K562 (cell line): Measurements from ENCODE around the gene MAZ. TPM values are rescaled to one million over a fixed set of nuclear protein-coding genes. Genes with fewer than 3 reads are reported as not detected.

Experiments used
- BRD9 ChIP-seq: fragments of 450-650 bp; IDR thresholded peaks from 2 replicates; pipeline ENCODE4 v1.6.1; 2018; ENCODE audit warnings: low read depth; ENCODE audit not compliant: partially characterized antibody
- CREM ChIP-seq: IDR thresholded peaks from 2 replicates; pipeline ENCODE4 v1.6.1; 2014; ENCODE audit warnings: antibody characterized with exemption, low read depth
- ELF4 ChIP-seq: fragments of 450-650 bp; formaldehyde crosslinking; IDR thresholded peaks from 2 replicates; pipeline ENCODE4 v1.4.0; 2022; ENCODE audit warnings: missing genetic modification characterization
- HDAC6 ChIP-seq: IDR thresholded peaks from 2 replicates; pipeline ENCODE4 v1.6.1; 2012; ENCODE audit warnings: low read depth, mild to moderate bottlenecking, control low read depth, inconsistent platforms, low read length, moderate library complexity
- HDGF ChIP-seq: fragments of 450-650 bp; IDR thresholded peaks from 2 replicates; pipeline ENCODE4 v1.6.1; 2016
- HEY1 ChIP-seq: fragments of 250-450 bp; sonication (Bioruptor Pico); IDR thresholded peaks from 2 replicates; pipeline ENCODE4 v1.5.0; 2020; ENCODE audit warnings: mild to moderate bottlenecking, moderate library complexity, borderline replicate concordance
- HIVEP1 ChIP-seq: fragments of 250-450 bp; sonication (Bioruptor Pico); IDR thresholded peaks from 2 replicates; pipeline ENCODE4 v1.4.0; 2020; ENCODE audit warnings: mild to moderate bottlenecking
- KLF10 ChIP-seq: fragments of 250-450 bp; sonication (Bioruptor Pico); IDR thresholded peaks from 2 replicates; pipeline ENCODE4 v1.6.1; 2021; ENCODE audit warnings: matching md5 sums
- MTA2 ChIP-seq: fragments of 450-650 bp; IDR thresholded peaks from 2 replicates; pipeline ENCODE4 v1.6.1; 2016; ENCODE audit warnings: low read depth
- MYC ChIP-seq, 2 experiments: fragments of 250-450 bp in 1 of 2; sonication (Bioruptor Pico) in 1 of 2; IDR thresholded peaks; 2 replicates each; pipeline versions ENCODE4 v1.5.1 to v1.6.1; 2012 to 2021; ENCODE audit warnings: low read depth in 2 of 2, borderline replicate concordance in 1 of 2, improper control_type of control experiment in 1 of 2, low read length in 1 of 2, mild to moderate bottlenecking in 1 of 2, moderate library complexity in 1 of 2
- RBM25 ChIP-seq: fragments of 200-400 bp; formaldehyde crosslinking; IDR thresholded peaks from 2 replicates; pipeline ENCODE4 v1.6.1; 2018; ENCODE audit warnings: low read length, low read depth, moderate library complexity; ENCODE audit not compliant: severe bottlenecking
- RBM39 ChIP-seq: fragments of 200-400 bp; formaldehyde crosslinking; optimal IDR thresholded peaks from 2 replicates; pipeline ENCODE3; 2018; ENCODE audit warnings: low read depth, low read length
- SIN3B ChIP-seq: fragments of 450-650 bp; IDR thresholded peaks from 2 replicates; pipeline ENCODE4 v1.6.1; 2017; ENCODE audit warnings: low read depth, mild to moderate bottlenecking, moderate library complexity
- ZNF174 ChIP-seq: fragments of 250-450 bp; sonication (Bioruptor Pico); IDR thresholded peaks from 2 replicates; pipeline ENCODE4 v1.4.0; 2020; ENCODE audit warnings: mild to moderate bottlenecking
- ZNF311 ChIP-seq: fragments of 250-450 bp; sonication (Bioruptor Pico); IDR thresholded peaks from 2 replicates; pipeline ENCODE4 v1.4.0; 2020; ENCODE audit warnings: mild to moderate bottlenecking, moderate library complexity
- ZNF57 ChIP-seq: fragments of 450-650 bp; formaldehyde crosslinking; IDR thresholded peaks from 2 replicates; pipeline ENCODE4 v1.4.0; 2020; ENCODE audit warnings: mild to moderate bottlenecking, moderate library complexity
- polyA plus RNA-seq, 8 experiments: library from polyadenylated mRNA; depleted of rRNA in 4 of 8; stranded (reverse) in 5 of 8; unstranded in 3 of 8; fragments of >200 nt; fragmentation: Nextera tagmentation in 2 of 8; fragmentation: Illumina TruSeq in 1 of 8; extraction: Ambion mirVana in 2 of 8; extraction: Trizol in 1 of 8; gene quantifications; 2 replicates each; pipeline versions ENCODE4 v1.2.1 to v1.2.3, GENCODE V29; 2011 to 2014; ENCODE audit warnings: inconsistent platforms in 1 of 8, missing spikeins in 1 of 8
- total RNA-seq, 7 experiments: library from RNA; depleted of rRNA in 6 of 7; stranded (reverse); fragments of >200 nt in 6 of 7; fragmentation: Illumina TruSeq in 2 of 7; extraction: Trizol in 2 of 7; gene quantifications; 2 replicates each; pipeline versions ENCODE4 v1.2.1 to v1.2.3, GENCODE V29; 2011 to 2021; ENCODE audit warnings: low replicate concordance in 1 of 7
- TF ChIP-seq, protein P1 (sequence below): fragments of 250-450 bp; sonication (Bioruptor Pico); IDR thresholded peaks from 2 replicates; pipeline ENCODE4 v1.5.0; 2020; ENCODE audit warnings: mild to moderate bottlenecking
- TF ChIP-seq, protein P2 (sequence below), 2 experiments: IDR thresholded peaks; 2 replicates each; pipeline ENCODE4 v1.6.1; 2011; ENCODE audit warnings: borderline replicate concordance in 1 of 2, control low read depth in 1 of 2, low read depth in 1 of 2, low read length in 1 of 2, mild to moderate bottlenecking in 1 of 2, mixed read lengths in 1 of 2, moderate library complexity in 1 of 2; ENCODE audit not compliant: insufficient read depth in 1 of 2, insufficient read length in 1 of 2, poor library complexity in 1 of 2, severe bottlenecking in 1 of 2; ENCODE audit errors: extremely low read depth in 1 of 2
- TF ChIP-seq, protein P3 (sequence below): fragments of 250-450 bp; sonication (Bioruptor Pico); IDR thresholded peaks from 2 replicates; pipeline ENCODE4 v1.5.0; 2022; ENCODE audit warnings: mild to moderate bottlenecking
- TF ChIP-seq, protein P4 (sequence below), 2 experiments: IDR thresholded peaks; 2 replicates each; pipeline ENCODE4 v1.6.1; 2012; ENCODE audit warnings: improper control_type of control experiment in 2 of 2, low read depth in 2 of 2, low read length in 2 of 2, borderline replicate concordance in 1 of 2

MAZ gene
- total and polyA plus RNA-seq, 9 of the 15 experiments (the other 6 are each of a cell fraction or from before 2014, with no cell fraction given): 45.4 to 532 (median 250) TPM

DNA sequence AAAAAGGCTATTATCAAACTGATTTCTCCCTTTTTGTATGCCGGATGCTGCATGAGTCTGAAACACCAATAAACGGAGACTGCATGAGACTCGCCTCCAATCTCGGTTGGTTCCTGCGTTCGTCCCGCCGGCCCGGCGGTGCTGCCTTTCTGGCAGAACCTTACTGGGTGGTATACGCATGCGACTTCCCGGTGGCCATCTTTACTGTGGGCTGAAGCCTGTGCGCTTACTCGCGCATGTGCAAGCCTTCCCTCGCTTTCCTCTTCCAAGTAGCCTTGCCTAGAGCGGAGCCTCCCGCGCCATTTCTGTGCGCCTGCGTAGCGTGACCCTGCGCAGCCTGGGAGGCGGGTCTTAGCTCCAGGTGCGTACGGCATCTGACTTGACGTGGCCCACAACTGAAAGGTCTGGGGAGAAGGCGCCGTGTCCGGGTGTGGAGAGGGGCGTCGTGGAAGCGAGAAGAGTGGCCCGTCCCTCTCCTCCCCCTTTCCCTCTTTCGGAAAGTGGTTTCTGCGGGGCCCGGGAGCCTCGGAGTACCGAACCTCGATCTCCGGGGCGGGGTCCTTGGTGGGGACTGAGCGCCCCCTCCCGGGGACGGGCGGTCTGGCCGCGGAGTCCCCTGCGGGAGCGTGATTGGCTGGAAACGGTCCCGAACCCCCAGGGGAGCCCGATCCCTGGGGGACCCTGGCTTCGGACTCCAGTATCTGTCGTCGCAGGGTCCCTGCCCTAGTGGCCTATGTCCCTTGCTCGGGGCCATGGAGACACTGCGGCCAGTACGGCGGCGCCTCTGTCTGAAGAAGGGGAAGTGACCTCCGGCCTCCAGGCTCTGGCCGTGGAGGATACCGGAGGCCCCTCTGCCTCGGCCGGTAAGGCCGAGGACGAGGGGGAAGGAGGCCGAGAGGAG lies 9.7 kb downstream of the MAZ start, which contains the start of gene PAGR1 (continued):
- TF ChIP-seq, protein P1, sequence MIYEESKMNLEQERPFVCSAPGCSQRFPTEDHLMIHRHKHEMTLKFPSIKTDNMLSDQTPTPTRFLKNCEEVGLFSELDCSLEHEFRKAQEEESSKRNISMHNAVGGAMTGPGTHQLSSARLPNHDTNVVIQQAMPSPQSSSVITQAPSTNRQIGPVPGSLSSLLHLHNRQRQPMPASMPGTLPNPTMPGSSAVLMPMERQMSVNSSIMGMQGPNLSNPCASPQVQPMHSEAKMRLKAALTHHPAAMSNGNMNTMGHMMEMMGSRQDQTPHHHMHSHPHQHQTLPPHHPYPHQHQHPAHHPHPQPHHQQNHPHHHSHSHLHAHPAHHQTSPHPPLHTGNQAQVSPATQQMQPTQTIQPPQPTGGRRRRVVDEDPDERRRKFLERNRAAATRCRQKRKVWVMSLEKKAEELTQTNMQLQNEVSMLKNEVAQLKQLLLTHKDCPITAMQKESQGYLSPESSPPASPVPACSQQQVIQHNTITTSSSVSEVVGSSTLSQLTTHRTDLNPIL: no peak
- TF ChIP-seq RBM25 (no peak), ZNF57 (CRISPR knock-in tag) (peak; percentile 78; the same call in 1 of the 2 replicates), ELF4 (CRISPR knock-in tag) (peak; percentile 75; the same call in 1 of the 2 replicates), MTA2 (no peak; the same call in 1 of the 2 replicates), SIN3B (peak; percentile 67), KLF10 (CRISPR knock-in tag) (no peak), BRD9 (peak; percentile 90), HEY1 (no peak), HIVEP1 (CRISPR knock-in tag) (peak; percentile 75; the same call in 1 of the 2 replicates), HDGF (no peak), ZNF311 (no peak), ZNF174 (CRISPR knock-in tag) (no peak), CREM (peak; percentile 97), RBM39 (peak; percentile 13), HDAC6 (no peak), MYC (IDR thresholded peaks at IDR 0.05; ENCODE audit: low read depth, low read length) (peak; percentile 89), MYC (CRISPR knock-in tag; IDR thresholded peaks at IDR 0.05; ENCODE audit: borderline replicate concordance, low read depth) (no peak)
- TF ChIP-seq, protein P2, sequence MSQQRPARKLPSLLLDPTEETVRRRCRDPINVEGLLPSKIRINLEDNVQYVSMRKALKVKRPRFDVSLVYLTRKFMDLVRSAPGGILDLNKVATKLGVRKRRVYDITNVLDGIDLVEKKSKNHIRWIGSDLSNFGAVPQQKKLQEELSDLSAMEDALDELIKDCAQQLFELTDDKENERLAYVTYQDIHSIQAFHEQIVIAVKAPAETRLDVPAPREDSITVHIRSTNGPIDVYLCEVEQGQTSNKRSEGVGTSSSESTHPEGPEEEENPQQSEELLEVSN (IDR thresholded peaks at IDR 0.05; ENCODE audit: borderline replicate concordance in 1 of 2, extremely low read depth in 1 of 2, insufficient read depth in 1 of 2, insufficient read length in 1 of 2, low read depth in 1 of 2, low read length in 1 of 2, poor library complexity in 1 of 2, severe bottlenecking in 1 of 2): peak; percentile 85 to 87
- TF ChIP-seq, protein P3, sequence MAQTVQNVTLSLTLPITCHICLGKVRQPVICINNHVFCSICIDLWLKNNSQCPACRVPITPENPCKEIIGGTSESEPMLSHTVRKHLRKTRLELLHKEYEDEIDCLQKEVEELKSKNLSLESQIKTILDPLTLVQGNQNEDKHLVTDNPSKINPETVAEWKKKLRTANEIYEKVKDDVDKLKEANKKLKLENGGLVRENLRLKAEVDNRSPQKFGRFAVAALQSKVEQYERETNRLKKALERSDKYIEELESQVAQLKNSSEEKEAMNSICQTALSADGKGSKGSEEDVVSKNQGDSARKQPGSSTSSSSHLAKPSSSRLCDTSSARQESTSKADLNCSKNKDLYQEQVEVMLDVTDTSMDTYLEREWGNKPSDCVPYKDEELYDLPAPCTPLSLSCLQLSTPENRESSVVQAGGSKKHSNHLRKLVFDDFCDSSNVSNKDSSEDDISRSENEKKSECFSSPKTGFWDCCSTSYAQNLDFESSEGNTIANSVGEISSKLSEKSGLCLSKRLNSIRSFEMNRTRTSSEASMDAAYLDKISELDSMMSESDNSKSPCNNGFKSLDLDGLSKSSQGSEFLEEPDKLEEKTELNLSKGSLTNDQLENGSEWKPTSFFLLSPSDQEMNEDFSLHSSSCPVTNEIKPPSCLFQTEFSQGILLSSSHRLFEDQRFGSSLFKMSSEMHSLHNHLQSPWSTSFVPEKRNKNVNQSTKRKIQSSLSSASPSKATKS (CRISPR knock-in tag): no peak
- TF ChIP-seq, protein P4, sequence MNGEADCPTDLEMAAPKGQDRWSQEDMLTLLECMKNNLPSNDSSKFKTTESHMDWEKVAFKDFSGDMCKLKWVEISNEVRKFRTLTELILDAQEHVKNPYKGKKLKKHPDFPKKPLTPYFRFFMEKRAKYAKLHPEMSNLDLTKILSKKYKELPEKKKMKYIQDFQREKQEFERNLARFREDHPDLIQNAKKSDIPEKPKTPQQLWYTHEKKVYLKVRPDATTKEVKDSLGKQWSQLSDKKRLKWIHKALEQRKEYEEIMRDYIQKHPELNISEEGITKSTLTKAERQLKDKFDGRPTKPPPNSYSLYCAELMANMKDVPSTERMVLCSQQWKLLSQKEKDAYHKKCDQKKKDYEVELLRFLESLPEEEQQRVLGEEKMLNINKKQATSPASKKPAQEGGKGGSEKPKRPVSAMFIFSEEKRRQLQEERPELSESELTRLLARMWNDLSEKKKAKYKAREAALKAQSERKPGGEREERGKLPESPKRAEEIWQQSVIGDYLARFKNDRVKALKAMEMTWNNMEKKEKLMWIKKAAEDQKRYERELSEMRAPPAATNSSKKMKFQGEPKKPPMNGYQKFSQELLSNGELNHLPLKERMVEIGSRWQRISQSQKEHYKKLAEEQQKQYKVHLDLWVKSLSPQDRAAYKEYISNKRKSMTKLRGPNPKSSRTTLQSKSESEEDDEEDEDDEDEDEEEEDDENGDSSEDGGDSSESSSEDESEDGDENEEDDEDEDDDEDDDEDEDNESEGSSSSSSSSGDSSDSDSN (IDR thresholded peaks at IDR 0.05; ENCODE audit: borderline replicate concordance in 1 of 2, low read depth in 2 of 2, low read length in 2 of 2): no peak
